Activated CD8-positive, alpha-beta T cell treated with anti-CD3 and anti-CD28 coated beads for 36 hours (primary cell): ENCODE measurements around the gene ADIG. TPM values are rescaled to one million over a fixed set of nuclear protein-coding genes. Genes with fewer than 3 reads are reported as not detected.

Experiments used
- ATAC-seq: fragments of 200-7000 bp; cut with Tn5 transposase; one replicate; pipeline ENCODE4 v1.10.0; 2021; ENCODE audit warnings: mild to moderate bottlenecking, moderate library complexity
- CTCF ChIA-PET: fragments of 350-600 bp; sonication (Branson Sonifier 250); formaldehyde crosslinking; loops from one replicate; lab custom pipeline; 2021; ENCODE audit warnings: antibody characterized with exemption; lab: Charles Lee
- POLR2A ChIA-PET: fragments of 350-600 bp; sonication (Branson Sonifier 250); formaldehyde crosslinking; loops from one replicate; lab custom pipeline; 2021; ENCODE audit warnings: antibody characterized with exemption; lab: Charles Lee
- DNase-seq: peaks from one replicate; pipeline ENCODE4 v3.0.0-alpha.2; 2020
- H3K27ac Mint-ChIP-seq: one replicate; pipeline ENCODE4 v1.8.0; 2021; ENCODE audit warnings: mild to moderate bottlenecking, mixed read lengths
- H3K27me3 Mint-ChIP-seq: one replicate; pipeline ENCODE4 v1.8.0; 2021; ENCODE audit warnings: mixed read lengths
- H3K36me3 Mint-ChIP-seq: one replicate; pipeline ENCODE4 v1.8.0; 2021; ENCODE audit warnings: low read depth, mixed read lengths
- H3K4me1 Mint-ChIP-seq: one replicate; pipeline ENCODE4 v1.8.0; 2021; ENCODE audit warnings: low read depth, mixed read lengths
- H3K4me3 Mint-ChIP-seq: one replicate; pipeline ENCODE4 v1.8.0; 2021; ENCODE audit warnings: mild to moderate bottlenecking, moderate library complexity, mixed read lengths
- H3K9me3 Mint-ChIP-seq: one replicate; pipeline ENCODE4 v1.8.0; 2021; ENCODE audit warnings: mixed read lengths
- CTCF ChIP-seq: fragments of 200-600 bp; IDR thresholded peaks from one replicate; pipeline ENCODE4 v1.8.0; 2022; ENCODE audit warnings: antibody characterized with exemption, mild to moderate bottlenecking
- intact Hi-C: fragments of 100-400 bp; cut with micrococcal nuclease; formaldehyde crosslinking; loops from one replicate; pipeline ENCODE4 v1.10.0; 2022
- total RNA-seq, 2 experiments: library from RNA; stranded (reverse); gene quantifications; one replicate each; pipeline ENCODE4 v1.2.3, GENCODE V29; 2021

Gene ADIG
- total RNA-seq, 2 experiments from 2014 or later = not detected

- no peaks in the 10 kb centered on the region for H3K4me1 Mint-ChIP-seq
- peaks cover 15% of the 10 kb centered on the region for H3K27me3 Mint-ChIP-seq
- no peaks in the 10 kb centered on the region for H3K9me3 Mint-ChIP-seq
- no peak overlapping the region for H3K4me3 Mint-ChIP-seq
- TF ChIP-seq CTCF = no peak
- H3K27ac Mint-ChIP-seq = no peak overlapping the region
- no peak for DNase-seq
- intact Hi-C loops = no loop called here
- no peaks in the 10 kb centered on the region for H3K36me3 Mint-ChIP-seq
- ChIA-PET POLR2A (no interaction called here), CTCF (no interaction called here)
- ATAC-seq = no peak
These were observed 35.5 kb downstream of the ADIG start for GRCh38 chr20:38616457-38616856.

- H3K4me1 Mint-ChIP-seq = no peaks in the 10 kb centered on the region
- POLR2A ChIA-PET = no interaction called here
- intact Hi-C loops = no loop called here
- no peak for TF ChIP-seq CTCF
- no peak for ATAC-seq
- peaks cover 16% of the 10 kb centered on the region for H3K27me3 Mint-ChIP-seq
- H3K9me3 Mint-ChIP-seq = no peaks in the 10 kb centered on the region
- CTCF ChIA-PET = no interaction called here
- no peak for DNase-seq
- no peak overlapping the region for H3K4me3 Mint-ChIP-seq
- no peaks in the 10 kb centered on the region for H3K36me3 Mint-ChIP-seq
- H3K27ac Mint-ChIP-seq = no peak overlapping the region
These were observed 36.2 kb downstream of the ADIG start for GRCh38 chr20:38617011-38617829.

GRCh38 chr20:38617830-38618196 lies 36.8 kb downstream of the ADIG start:
- Mint-ChIP-seq H3K27me3 (peaks cover 16% of the 10 kb centered on the region), H3K4me1 (no peaks in the 10 kb centered on the region), H3K4me3 (no peak overlapping the region), H3K27ac (no peak overlapping the region), H3K36me3 (no peaks in the 10 kb centered on the region), H3K9me3 (no peaks in the 10 kb centered on the region)
- POLR2A ChIA-PET = no interaction called here
- DNase-seq (no peak), ATAC-seq (no peak)
- TF ChIP-seq CTCF = no peak
- intact Hi-C loops = no loop called here
- CTCF ChIA-PET = no interaction called here

- CTCF ChIA-PET = no interaction called here
- H3K36me3 Mint-ChIP-seq = no peaks in the 10 kb centered on the region
- no peak for TF ChIP-seq CTCF
- H3K27ac Mint-ChIP-seq = no peak overlapping the region
- no peak overlapping the region for H3K4me3 Mint-ChIP-seq
- POLR2A ChIA-PET = no interaction called here
- no peaks in the 10 kb centered on the region for H3K9me3 Mint-ChIP-seq
- DNase-seq (no peak), ATAC-seq (no peak)
- H3K27me3 Mint-ChIP-seq = peaks cover 16% of the 10 kb centered on the region
- intact Hi-C loops = no loop called here
- H3K4me1 Mint-ChIP-seq = no peaks in the 10 kb centered on the region
These were observed 39.4 kb downstream of the ADIG start for GRCh38 chr20:38620441-38620840.

- ChIA-PET POLR2A (no interaction called here), CTCF (interaction anchor here (2.2 kb wide), 1 partner anchor 11 kb away, joined by 13 read pairs; no protein-coding TSS in a partner anchor)
- no peak for ATAC-seq
- H3K36me3 Mint-ChIP-seq = no peaks in the 10 kb centered on the region
- H3K9me3 Mint-ChIP-seq = no peaks in the 10 kb centered on the region
- no peak for DNase-seq
- H3K4me1 Mint-ChIP-seq = no peaks in the 10 kb centered on the region
- H3K4me3 Mint-ChIP-seq = no peak overlapping the region
- no peak overlapping the region for H3K27ac Mint-ChIP-seq
- TF ChIP-seq CTCF = no peak
- H3K27me3 Mint-ChIP-seq = peaks cover 9% of the 10 kb centered on the region
- intact Hi-C loops = no loop called here
These were observed 42.1 kb downstream of the ADIG start for GRCh38 chr20:38623061-38623460.
